ENCODE results near the gene ZNF592. TPM values are rescaled to one million over a fixed set of nuclear protein-coding genes. Genes with fewer than 3 reads are reported as not detected.

Gene ZNF592
- polyA plus RNA-seq, 2 of the 4 experiments (the other 2 are of a cell fraction): 12.4 to 13.9 TPM

GRCh38 chr15:84772467-84772866, 24.1 kb downstream of the ZNF592 start (continued):
- TF ChIP-seq BCL3 (IDR thresholded peaks at IDR 0.05): no peak

GRCh38 chr15:84773716-84774115, 25.3 kb downstream of the ZNF592 start:
- no peaks in the 10 kb centered on the region for H3K9me3 ChIP-seq
- no peak overlapping the region for H3K4me3 ChIP-seq
- no peaks in the 10 kb centered on the region for H3K4me1 ChIP-seq
- no peak for ATAC-seq
- H3K27ac ChIP-seq: no peak overlapping the region
- WGBS (ENCODE audit: missing lambda C conversion rate): 89% methylated on average over 3 of the region's 3 CpGs
- no peak for FAIRE-seq
- TF ChIP-seq ATOH8 (CRISPR knock-in tag; IDR thresholded peaks at IDR 0.05; ENCODE audit: low read depth): no peak
- TF ChIP-seq HDAC2 (IDR thresholded peaks at IDR 0.05): no peak
- no peak for TF ChIP-seq HEYL (CRISPR knock-in tag; IDR thresholded peaks at IDR 0.05)
- no peak for TF ChIP-seq RARB (CRISPR knock-in tag; IDR thresholded peaks at IDR 0.05)
- TF ChIP-seq EP300 (IDR thresholded peaks at IDR 0.05): no peak
- no peak for TF ChIP-seq HOXA7 (CRISPR knock-in tag; IDR thresholded peaks at IDR 0.05)
- no peak for TF ChIP-seq HMGXB4 (CRISPR knock-in tag; IDR thresholded peaks at IDR 0.05; ENCODE audit: borderline replicate concordance)
- TF ChIP-seq GATA3 (IDR thresholded peaks at IDR 0.05; ENCODE audit: borderline replicate concordance): no peak
- no peak for TF ChIP-seq HOXB13 (CRISPR knock-in tag; IDR thresholded peaks at IDR 0.05; ENCODE audit: low read depth)
- no peak for TF ChIP-seq REST (IDR thresholded peaks at IDR 0.05)
- no peak for TF ChIP-seq BCL3 (IDR thresholded peaks at IDR 0.05)
- no peak for TF ChIP-seq KDM1A (IDR thresholded peaks at IDR 0.05; ENCODE audit: low read depth)
- TF ChIP-seq ELK1 (IDR thresholded peaks at IDR 0.05; ENCODE audit: low read depth, low read length): no peak
- TF ChIP-seq RCOR1 (IDR thresholded peaks at IDR 0.05; ENCODE audit: low read depth, low read length): no peak
- TF ChIP-seq RFX5 (IDR thresholded peaks at IDR 0.05): no peak
- no peak for TF ChIP-seq EHMT2 (IDR thresholded peaks at IDR 0.05; ENCODE audit: low read depth)
- no peak for TF ChIP-seq TFCP2L1 (CRISPR knock-in tag; IDR thresholded peaks at IDR 0.05)
- no peak for TF ChIP-seq FOXS1 (CRISPR knock-in tag; IDR thresholded peaks at IDR 0.05)
- no peak for TF ChIP-seq NFE2L2 (conservative IDR thresholded peaks at IDR 0.05; ENCODE audit: low read length)
- TF ChIP-seq NPAS2 (CRISPR knock-in tag; IDR thresholded peaks at IDR 0.05; ENCODE audit: borderline replicate concordance): no peak
- CTCF ChIA-PET: interaction anchor here (0.6 to 1.6 kb wide), 4 partner anchors 9 to 203 kb away, joined by 3 to 4 read pairs (median 3); no protein-coding TSS in a partner anchor
- DNase-seq (ENCODE audit: low read depth in 1 of 2, low spot score in 1 of 2): no peak
- POLR2A ChIA-PET: interaction anchor here (0.7 kb wide), 1 partner anchor 1825 kb away, joined by 4 read pairs; no protein-coding TSS in a partner anchor
- H3K4me2 ChIP-seq: no peak overlapping the region
